Measurements from ENCODE around the gene GRK1.

DNA sequence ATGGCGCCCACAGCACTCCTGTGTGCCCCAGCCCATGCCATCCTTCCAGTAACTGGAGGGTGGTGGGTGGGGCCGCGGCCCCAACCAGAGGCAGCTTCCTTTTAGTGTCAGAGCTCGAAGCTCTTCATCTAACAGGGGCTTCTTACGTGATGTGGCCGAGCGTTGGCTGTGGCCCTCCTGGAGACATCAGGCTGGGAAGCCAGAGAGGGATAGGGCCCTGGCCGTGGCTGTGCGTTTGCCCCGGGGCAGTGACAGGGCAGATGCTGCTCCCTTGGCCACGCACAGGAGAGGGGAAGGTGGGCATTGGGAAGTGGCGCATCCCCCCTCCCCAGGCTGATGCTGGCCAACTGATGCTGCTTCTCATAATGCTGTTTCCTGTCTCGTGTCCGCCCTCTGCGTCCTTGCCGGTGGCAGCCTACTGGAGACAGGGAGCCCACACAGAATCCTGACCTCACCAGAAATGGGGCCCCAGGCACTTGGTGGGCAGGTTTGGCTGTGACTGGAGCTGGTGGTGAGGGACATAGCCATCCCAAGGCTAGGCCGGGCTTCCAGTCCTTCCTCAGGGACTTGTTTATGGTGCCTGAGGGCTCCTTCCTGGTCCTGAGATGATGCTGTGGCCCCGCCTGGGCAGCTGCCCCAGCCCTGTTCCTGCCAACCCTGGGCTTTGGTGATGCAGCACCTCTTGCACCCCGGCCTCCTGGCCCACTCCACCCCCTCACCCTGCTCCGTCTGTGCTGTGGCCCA is 43.4 kb upstream of the GRK1 start:
- TF ChIP-seq, protein P1, sequence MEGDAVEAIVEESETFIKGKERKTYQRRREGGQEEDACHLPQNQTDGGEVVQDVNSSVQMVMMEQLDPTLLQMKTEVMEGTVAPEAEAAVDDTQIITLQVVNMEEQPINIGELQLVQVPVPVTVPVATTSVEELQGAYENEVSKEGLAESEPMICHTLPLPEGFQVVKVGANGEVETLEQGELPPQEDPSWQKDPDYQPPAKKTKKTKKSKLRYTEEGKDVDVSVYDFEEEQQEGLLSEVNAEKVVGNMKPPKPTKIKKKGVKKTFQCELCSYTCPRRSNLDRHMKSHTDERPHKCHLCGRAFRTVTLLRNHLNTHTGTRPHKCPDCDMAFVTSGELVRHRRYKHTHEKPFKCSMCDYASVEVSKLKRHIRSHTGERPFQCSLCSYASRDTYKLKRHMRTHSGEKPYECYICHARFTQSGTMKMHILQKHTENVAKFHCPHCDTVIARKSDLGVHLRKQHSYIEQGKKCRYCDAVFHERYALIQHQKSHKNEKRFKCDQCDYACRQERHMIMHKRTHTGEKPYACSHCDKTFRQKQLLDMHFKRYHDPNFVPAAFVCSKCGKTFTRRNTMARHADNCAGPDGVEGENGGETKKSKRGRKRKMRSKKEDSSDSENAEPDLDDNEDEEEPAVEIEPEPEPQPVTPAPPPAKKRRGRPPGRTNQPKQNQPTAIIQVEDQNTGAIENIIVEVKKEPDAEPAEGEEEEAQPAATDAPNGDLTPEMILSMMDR (IDR thresholded peaks at IDR 0.05): no peak
- no peak for TF ChIP-seq POLR2A (IDR thresholded peaks at IDR 0.05)

All from uterus (tissue), 2 donors.